HG03442 (cell line): ENCODE measurements around the gene SFT2D2.

ENCODE experiments used
- ATAC-seq: cut with Tn5 transposase; IDR thresholded peaks from one replicate; pipeline ENCODE4 v1.9.1; 2021; ENCODE audit warnings: mild to moderate bottlenecking, moderate library complexity; ENCODE audit not compliant: unreplicated experiment

Gene SFT2D2

GRCh38 chr1:168221275-168221674 is 4.5 kb upstream of the SFT2D2 start:
- ATAC-seq: no peak

GRCh38 chr1:168223261-168223660 is 2.5 kb upstream of the SFT2D2 start:
- no peak for ATAC-seq

- no peak for ATAC-seq
These were observed 1.9 kb upstream of the SFT2D2 start for GRCh38 chr1:168223681-168224540.

- no peak for ATAC-seq
These were observed 813 bp upstream of the SFT2D2 start for GRCh38 chr1:168224991-168225390.

- ATAC-seq: peak; percentile 30
These were observed 1.8 kb downstream of the SFT2D2 start for GRCh38 chr1:168227620-168228019.

- no peak for ATAC-seq
These were observed 4.1 kb downstream of the SFT2D2 start for GRCh38 chr1:168229893-168230292.

- no peak for ATAC-seq
These were observed 4.9 kb downstream of the SFT2D2 start for GRCh38 chr1:168230709-168231108.

GRCh38 chr1:168234846-168235547 is 9.2 kb downstream of the SFT2D2 start:
- peak; percentile 89 for ATAC-seq

GRCh38 chr1:168235548-168235885 is 9.7 kb downstream of the SFT2D2 start:
- no peak for ATAC-seq

GRCh38 chr1:168235937-168236336 is 10.1 kb downstream of the SFT2D2 start:
- no peak for ATAC-seq

- no peak for ATAC-seq
These were observed 11.2 kb downstream of the SFT2D2 start for GRCh38 chr1:168236836-168237611.

- ATAC-seq: no peak
These were observed 17.4 kb downstream of the SFT2D2 start for GRCh38 chr1:168243198-168243597.

GRCh38 chr1:168243636-168244212 is 17.9 kb downstream of the SFT2D2 start:
- no peak for ATAC-seq

GRCh38 chr1:168245042-168245441 is 19.2 kb downstream of the SFT2D2 start:
- no peak for ATAC-seq

GRCh38 chr1:168246506-168246905 is 20.7 kb downstream of the SFT2D2 start:
- no peak for ATAC-seq

- ATAC-seq: no peak
These were observed 26.5 kb downstream of the SFT2D2 start for GRCh38 chr1:168252204-168252733.

GRCh38 chr1:168256164-168256563 is 30.4 kb downstream of the SFT2D2 start:
- no peak for ATAC-seq

GRCh38 chr1:168257397-168257796 is 31.6 kb downstream of the SFT2D2 start:
- ATAC-seq: no peak

GRCh38 chr1:168259567-168259966 is 33.8 kb downstream of the SFT2D2 start:
- ATAC-seq: no peak

GRCh38 chr1:168260393-168260792 is 34.6 kb downstream of the SFT2D2 start:
- ATAC-seq: no peak

- no peak for ATAC-seq
These were observed 35.6 kb downstream of the SFT2D2 start for GRCh38 chr1:168261390-168261789.
